Mammary epithelial cell (primary cell): ENCODE measurements around the gene COL27A1.

Source experiments
- EZH2 ChIP-seq: IDR thresholded peaks from 2 replicates; pipeline ENCODE4 v1.6.1; 2012; ENCODE audit warnings: low read length, inconsistent platforms, borderline replicate concordance
- TF ChIP-seq, protein P1 (sequence below), 2 donors: IDR thresholded peaks in 1 of 2; conservative IDR thresholded peaks in 1 of 2; 2 replicates each; pipeline ENCODE4 v1.5.1; 2011 to 2012; ENCODE audit warnings: inconsistent platforms in 2 of 2, low read length in 2 of 2, mild to moderate bottlenecking in 2 of 2, control low read depth in 1 of 2, low read depth in 1 of 2; ENCODE audit not compliant: insufficient read depth in 1 of 2; ENCODE audit errors: extremely low read depth in 1 of 2

DNA sequence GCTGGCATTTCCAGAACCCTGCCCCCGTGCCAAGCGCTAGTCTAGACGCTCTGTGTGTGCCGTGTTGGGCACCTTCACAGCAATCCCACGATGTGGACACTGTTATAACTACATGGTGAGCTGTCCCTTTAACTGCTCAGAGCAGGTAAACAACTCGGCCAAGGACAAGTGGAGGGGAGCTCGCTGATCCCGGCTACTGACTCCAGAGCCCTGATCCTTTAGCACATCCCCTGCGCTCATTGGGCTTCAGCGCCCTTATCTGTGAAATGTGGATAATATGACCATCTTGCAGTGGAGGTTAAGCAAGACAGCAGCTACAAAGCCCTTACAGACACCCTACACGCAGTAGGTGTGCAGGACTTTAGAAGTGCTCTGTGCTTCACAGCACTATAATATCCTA, 190.8 kb downstream of the COL27A1 start:
- TF ChIP-seq, protein P1, sequence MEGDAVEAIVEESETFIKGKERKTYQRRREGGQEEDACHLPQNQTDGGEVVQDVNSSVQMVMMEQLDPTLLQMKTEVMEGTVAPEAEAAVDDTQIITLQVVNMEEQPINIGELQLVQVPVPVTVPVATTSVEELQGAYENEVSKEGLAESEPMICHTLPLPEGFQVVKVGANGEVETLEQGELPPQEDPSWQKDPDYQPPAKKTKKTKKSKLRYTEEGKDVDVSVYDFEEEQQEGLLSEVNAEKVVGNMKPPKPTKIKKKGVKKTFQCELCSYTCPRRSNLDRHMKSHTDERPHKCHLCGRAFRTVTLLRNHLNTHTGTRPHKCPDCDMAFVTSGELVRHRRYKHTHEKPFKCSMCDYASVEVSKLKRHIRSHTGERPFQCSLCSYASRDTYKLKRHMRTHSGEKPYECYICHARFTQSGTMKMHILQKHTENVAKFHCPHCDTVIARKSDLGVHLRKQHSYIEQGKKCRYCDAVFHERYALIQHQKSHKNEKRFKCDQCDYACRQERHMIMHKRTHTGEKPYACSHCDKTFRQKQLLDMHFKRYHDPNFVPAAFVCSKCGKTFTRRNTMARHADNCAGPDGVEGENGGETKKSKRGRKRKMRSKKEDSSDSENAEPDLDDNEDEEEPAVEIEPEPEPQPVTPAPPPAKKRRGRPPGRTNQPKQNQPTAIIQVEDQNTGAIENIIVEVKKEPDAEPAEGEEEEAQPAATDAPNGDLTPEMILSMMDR (conservative IDR thresholded peaks at IDR 0.05 in 1 of 2, IDR thresholded peaks at IDR 0.05 in 1 of 2; ENCODE audit: extremely low read depth in 1 of 2, insufficient read depth in 1 of 2, low read depth in 1 of 2, low read length in 2 of 2): no peak
- TF ChIP-seq EZH2: no peak
